Non-pigmented ciliary epithelial cell (primary cell): Measurements from ENCODE around the gene DIP2C.
A peak's percentile ranks its signal among the peaks of the same experiment; 100 is the strongest.
"Not testable (repeated sequence)": the region's sequence is repeated elsewhere in the genome, so short reads cannot be mapped to it uniquely, and the experiment has no call there.

Experiments
- DNase-seq: peaks from one replicate; pipeline ENCODE4 v3.0.0-alpha.2; 2010; ENCODE audit warnings: low read depth

The DIP2C gene

DNA sequence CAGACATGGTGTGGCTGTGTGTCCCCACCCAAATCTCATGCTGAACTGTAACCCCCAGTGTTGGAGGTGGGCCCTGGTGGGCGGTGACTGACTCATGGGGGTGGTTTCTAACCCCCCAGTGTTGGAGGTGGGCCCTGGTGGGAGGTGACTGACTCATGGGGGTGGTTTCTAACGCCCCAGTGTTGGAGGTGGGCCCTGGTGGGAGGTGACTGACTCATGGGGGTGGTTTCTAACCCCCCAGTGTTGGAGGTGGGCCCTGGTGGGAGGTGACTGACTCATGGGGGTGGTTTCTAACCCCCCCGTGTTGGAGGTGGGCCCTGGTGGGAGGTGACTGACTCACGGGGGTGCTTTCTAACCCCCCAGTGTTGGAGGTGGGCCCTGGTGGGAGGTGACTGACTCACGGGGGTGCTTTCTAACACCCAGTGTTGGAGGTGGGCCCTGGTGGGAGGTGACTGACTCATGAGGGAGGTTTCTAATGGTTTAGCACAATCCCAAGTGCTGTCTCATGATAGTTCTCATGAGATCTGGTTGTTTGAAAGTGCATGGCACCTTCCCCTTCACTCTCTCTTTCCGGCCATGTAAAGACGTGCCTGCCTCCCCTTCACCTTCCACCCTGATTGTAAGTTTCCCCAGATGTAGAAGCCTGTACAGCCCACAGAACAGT, 78.7 kb downstream of the DIP2C start:
- DNase-seq: peak; percentile 47

DNA sequence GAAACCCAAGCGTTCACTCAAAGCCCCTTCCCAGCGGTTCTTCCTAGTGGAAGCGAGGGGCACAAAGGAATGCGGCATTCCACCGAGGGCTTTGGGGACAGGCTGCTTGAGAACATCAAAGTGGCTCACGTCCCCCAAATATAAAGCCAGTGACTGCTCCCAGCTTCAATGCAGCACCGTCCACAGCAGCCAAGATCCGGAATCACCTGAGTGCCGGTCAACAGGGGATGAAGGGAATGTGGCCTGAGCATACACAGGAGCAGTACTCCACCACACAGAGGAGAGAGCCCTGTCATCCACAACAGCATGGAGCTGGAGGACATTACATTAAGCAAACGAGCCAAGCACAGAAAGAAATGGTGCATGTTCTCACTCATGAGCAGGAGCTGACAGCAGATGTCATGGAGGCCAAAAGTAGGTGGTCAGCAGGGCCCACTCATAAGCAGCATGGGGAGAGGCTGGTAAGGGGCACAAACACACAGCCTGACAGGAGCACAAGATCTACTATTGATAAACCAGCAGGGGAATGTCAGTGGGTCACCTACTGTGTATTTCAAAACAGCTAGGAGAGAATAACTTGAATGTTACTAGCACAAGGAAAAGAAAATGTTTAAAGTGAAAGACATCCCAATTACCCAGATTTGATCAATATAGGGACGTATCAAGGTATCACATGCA, 79.5 kb downstream of the DIP2C start:
- no peak for DNase-seq

DNA sequence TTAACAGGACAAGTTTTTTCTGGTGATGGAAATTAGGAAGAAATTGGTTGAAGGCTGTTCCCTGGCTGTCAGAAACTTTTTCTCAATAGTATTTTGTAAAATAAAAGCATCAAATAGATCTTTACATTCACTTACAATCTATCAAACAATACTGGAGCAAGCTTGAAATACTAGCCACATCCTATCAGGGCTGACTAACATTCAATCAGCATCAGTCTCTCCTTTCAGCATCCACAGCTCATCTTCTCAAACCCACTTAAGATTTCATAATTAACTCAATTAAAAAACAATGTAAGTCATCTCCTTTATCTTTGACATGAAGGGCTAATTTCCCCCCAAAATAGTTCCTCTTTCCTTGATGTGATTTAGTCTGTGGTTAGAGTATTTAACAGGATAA, 80.2 kb downstream of the DIP2C start:
- DNase-seq: no peak

DNA sequence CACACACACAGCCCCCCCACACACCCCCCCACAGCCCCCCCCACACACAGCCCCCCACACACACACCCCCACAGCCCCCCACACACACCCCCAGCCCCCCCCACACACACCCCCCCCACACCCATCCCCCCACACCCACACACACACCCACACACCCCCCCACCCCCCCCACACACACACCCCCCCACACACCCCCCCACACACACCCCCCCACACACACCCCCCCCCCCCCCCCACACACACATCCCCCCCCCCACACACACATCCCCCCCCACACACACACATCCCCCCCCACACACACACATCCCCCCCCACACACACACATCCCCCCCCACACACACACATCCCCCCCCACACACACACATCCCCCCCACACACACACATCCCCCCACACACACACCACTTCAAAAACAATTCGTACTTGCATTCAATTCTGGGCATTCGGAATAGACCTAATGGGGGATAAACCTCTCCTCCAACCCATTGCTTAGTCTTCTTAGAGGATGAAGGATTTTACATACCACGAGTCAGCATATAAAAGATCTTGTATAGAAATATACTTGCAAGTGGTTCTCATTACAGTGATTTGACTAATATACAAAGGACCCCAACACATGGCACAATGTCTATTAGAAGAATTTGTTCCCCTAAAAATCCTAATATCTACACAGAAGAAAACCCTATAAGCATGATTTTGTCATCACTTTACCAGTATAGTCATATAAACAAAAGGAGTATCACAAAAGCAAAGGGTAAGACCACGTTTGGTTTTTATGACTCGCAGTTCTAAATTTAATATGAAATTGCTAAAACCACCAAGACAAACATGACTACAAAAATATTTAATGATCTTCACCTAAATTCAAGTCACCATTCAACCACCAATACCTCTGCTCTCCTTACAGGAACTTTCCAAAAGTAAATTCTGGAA, 80.9 kb downstream of the DIP2C start:
- no peak for DNase-seq

DNA sequence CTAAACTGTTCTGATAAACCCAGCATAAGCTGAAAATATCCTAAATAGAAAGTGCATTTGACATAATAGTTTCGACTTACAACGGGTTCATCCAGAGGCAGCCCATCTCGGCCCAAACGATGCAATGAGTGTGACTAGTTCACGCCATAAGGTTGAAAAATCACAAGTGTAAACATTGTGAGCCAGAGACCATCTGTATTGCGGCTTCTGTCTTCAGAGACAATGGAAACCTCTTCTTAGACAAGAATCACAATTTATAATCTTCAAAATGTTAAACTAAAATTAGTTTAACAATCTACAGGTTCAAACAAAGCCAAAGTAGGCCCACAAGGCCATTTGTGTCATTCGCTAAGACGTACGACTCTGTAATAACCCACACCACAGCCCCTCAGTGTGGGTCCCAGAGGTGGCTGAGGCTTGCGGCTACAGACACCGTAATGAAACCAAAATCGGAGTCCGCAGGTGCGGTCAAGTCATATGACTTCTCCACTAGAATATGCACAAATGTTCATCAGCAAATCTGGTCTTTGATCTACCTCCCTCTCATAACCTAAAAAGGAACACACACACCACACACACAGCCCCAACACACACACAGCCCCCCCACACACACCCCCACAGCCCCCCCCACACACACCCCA, 81.8 kb downstream of the DIP2C start:
- no peak for DNase-seq

DNA sequence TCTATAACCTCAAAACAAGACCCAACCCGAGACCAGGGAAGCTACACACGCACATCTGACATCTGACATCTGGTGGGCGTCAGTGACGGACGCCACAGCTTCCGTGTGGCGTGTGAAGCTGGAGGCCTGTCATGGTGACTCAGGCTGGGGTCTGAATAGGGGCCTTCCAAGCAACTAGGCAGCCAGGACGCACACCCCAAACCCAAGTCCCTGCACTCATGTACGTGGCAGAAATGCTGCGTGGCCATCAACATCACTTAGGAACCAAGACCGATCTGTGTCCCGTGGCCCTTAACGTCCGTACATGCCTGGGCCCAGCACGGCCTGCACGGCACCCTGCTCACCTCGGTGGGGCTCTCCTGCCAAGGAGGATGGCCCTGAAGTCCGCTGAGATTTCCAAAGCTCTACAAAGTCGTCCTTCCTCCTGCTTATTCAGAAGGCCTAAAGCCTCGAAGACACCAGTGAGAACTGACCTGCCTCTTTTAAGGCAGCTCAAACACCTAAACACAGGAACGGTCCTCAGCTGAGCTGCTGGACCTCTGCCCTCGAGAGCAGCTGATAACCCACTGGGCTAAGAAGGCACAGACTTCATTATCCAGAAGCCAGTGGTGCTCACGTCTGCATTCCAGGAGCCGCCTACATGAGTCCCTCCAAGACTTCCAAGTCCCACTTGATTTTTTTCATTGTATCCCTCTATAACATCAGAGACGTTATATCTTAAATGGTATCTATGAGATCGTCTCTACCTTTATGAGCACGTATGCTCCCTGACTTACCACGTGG, 82.5 kb downstream of the DIP2C start:
- DNase-seq: no peak

DNA sequence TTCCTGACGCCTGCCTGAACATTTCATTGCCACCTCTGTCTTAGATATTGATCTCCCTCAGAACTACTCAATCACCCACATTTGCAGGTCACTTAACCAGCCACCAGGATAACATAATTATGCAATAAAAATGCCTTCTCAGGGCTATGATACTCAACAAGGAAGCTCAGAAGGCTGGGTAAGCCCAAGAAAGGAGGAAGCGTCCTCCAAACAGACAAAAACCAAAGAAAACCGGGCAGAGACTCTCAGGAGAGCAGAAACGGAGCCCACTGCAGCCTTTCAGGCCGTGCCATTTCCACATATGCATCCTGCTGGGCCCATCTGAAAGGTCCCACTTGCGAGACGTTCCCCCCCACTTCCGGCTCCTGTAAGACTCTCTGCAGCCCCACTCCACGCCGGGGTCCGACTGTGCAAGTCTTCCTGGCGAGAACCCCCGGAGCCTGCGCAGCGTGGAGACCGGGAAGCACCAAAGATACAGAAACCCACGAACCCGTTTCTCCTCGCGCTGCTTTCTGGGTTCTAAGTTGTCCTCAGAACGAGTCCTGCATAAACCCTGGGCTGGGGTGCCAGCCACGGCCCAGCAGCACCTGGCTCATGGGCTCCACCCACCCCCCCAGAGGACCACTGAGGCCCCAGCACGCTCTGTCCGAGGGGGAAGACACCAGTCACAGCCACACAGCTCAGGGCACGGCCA, 83.7 kb downstream of the DIP2C start:
- no peak for DNase-seq

DNA sequence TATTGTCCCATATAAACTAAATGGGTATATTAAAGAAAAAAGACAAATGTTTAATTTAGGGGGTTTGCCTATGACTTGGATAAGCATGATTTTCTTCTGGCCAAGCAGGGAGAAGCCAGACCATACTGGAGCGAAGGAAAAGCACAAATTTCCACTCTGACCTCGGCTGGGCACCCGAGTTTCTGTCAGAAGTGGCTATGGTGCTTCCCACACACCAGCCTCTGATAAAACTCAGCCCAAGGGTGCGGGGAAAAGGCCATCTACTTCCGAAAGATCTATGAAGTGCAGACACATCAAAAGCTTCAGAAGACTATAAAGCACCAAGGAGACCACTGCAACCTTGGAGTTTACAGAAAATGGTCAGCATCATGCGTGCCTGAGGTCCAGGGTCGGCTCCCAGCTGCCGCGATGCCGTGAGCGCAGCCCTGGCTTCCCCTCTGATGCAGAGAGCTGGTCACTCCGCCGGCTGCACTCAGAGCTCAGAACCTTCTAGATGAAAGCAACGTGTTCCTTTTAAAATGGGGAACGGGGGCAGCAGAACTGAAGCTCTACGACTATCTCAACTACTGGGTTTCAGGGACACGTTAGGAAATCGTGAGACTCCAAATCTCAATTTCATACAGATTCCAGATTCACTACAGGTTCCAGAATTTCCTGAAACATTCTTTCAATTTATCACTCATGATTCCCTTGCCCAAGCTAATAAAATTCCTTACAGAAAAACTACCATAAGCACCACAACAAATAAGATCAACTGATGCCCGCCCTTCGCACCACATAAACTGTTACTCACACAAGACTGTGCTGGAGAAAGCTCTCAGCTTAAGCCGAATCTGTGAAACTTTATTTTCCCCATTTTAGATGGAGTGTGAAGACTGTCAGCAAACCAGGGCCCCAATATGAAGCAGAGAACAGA, 84.5 kb downstream of the DIP2C start:
- no peak for DNase-seq

DNA sequence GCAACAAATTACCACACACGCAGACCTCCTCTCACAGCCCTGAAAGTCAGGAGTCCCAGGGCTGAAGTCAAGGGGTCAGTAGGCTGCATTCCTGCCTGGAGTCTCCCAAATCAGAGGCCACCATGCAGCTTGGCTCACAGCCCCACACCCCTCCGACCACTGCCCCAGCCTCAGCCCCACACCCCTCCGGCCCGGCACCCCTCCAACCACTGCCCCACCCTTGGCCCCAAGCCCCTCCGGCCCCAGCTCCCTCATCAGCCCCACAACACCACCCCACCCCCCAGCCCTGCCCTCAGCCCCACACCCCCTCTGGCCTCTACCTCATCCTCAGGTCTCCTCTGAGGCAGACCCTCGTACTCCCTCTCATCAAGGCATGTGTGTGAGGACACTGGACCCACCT, 85.7 kb downstream of the DIP2C start:
- no peak for DNase-seq

DNA sequence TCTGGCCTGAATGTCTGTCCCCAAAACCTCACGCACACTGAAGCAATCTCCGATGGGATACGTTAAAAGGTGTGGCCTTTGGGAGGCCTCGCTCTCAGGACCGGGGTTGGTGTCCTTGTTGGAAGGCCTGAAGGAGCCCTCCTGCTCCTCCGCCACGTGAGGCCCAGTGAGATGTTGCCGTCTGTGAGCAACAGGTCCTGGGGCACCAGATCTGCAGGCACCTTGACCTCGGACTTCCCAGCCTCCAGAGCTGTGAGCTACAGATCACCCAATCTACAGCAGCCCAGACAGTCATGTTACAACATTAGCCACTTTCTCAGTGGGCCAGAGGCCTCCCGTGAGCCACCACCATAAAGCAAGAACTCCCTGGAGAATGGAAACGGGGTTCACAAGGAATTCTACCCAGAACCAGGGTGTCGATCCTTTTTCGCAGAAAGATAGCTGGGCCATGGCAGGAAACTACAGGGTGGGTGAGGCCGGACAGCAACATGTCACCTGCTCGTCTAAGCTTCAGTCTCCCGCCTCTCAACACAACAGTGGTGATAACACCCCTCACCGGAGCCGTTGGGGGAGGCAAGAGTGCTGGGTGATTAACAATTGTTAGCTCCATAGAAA, 87.0 kb downstream of the DIP2C start:
- no peak for DNase-seq

DNA sequence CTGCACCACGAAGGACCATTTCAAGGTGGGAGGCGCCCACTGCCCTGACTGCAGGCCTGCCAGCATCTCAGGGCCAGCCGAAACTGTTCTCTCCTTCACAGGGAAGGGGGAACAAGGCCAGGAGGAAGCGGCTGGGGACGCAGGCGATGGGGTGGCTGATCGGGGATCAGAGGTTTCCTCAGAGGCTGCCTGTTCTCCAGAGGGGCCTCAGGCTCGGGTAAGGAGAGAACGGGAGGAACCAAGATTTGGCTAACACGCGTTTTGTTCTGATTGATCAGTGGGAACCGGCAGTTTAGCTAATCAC, 87.9 kb downstream of the DIP2C start:
- no peak for DNase-seq

DNA sequence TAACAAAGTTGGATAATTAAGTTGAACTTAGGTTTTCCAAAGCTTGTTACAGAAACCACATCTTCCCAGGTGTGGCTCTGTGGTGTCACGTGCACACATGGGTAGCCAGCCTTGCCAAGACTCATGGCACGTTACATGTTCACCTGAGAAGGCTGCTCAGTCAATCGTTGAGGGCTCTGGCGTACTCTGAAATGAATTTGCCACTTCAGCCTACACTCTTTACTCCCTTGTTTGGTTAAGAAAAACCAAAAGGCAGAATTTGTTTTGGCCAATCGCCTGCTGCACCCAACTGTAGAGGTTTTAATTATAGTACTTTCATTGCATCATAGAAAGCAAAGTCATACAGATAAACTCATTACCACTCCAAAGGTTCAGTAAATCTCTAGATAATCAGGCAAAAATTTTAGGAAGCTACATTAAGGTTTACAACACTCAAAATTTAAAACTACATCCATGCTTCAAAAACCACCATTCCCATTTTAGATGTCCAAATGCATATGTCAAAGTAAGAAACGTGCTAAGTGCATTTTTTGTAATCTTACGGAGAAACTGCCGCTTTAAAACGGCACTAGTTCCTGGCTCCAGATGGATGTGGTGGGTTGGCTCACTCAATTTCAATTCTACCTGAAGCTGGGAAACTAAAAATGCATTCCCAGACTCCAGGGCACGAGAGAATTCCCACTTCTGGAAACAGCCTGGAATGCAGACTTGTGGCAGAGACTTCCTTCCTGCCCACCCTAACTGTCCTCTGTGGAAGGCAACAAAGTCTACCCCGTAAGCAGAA, 88.4 kb downstream of the DIP2C start:
- DNase-seq: no peak

DNA sequence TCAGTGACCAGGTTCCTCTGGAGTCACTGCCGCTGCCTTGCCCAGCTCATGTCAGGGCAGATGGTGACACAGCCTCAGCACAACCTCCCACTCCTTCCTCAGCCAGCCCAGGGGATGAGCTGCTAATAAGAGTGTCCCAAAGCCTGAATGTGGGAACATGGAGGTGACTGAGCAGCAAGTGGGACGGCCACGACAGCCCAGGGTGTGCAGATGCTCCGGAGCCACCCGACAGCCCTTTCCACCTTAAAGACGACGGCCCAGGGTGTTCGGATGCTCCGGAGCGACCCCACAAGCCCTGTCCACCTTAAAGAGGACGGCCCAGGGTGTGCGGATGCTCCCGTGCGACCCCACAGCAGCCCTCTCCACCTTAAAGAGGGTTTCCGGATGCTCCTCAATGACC, 89.2 kb downstream of the DIP2C start:
- DNase-seq: no peak

DNA sequence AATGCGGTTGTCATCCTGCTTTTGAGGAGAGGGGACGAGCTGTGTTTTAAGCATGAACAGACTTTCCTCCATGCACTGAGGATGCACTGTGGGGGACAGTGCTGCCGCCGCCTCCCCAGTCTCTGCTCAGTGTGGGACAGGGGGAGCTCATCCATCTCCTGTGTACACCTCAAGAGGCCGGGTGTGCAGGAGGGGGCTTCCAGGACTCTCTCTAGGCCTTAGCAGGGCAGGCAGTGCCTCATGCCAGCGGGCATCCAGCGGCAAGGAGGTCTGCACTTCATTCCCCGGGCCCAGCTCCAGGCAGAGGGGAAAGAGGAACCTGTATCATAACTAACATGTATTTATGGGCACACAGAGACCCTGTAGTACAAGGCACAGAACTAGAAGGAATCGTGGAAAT, 89.7 kb downstream of the DIP2C start:
- no peak for DNase-seq

DNA sequence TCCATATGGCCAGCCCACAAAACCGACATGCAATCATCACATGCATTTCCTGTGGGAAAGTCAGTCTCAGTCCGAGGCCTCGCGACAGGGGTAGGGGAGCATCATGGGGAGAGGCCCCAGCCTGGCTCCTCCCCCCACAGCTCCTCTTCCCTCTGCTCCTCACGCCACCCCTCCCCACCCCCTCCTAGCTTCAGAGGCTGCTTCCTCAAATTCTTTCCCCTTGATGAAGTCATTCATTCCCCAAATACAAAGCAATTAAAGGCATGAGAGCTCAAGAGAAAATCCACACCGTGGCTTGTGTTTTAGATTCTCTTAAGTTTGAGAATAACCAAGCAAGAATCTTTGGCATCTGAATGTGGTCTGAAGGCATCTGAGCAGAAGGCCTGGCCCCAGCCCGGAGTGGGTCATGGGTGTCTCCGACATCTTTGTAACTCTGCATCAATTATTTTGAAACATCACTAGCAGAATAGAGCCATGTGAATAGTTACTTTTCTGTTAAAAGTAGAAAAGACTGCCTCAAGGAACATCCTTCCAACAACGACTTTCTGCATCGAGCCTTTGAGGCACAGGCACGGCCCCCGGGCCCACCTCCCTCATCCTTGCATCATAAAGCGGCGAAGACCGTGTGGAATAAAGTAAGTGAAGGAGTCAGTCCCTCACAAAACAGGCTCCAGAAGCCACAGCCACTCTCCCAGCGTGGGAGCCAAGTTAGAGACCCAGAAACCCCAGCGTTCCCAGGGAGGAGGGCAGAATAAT, 90.9 kb downstream of the DIP2C start:
- DNase-seq: peak; percentile 92

DNA sequence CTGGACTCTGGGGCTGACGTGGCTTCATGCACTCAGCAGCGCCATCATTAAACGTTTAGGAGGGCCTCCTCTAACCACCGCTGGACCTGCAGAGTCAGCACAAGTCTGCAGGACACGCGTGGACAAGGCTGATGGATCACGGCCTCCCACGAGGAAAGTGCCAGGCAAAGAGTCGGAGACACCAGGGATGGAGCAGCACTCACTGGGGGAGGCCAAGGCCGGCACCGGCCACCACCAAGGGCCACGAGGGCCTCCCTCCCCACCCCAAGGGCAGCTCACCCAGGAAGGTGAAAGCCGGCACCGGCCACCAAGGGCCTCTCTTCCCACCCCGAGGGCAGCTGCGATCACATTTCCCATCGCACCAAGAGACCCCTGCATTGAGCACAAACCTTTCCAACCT, 91.5 kb downstream of the DIP2C start:
- DNase-seq: no peak

DNA sequence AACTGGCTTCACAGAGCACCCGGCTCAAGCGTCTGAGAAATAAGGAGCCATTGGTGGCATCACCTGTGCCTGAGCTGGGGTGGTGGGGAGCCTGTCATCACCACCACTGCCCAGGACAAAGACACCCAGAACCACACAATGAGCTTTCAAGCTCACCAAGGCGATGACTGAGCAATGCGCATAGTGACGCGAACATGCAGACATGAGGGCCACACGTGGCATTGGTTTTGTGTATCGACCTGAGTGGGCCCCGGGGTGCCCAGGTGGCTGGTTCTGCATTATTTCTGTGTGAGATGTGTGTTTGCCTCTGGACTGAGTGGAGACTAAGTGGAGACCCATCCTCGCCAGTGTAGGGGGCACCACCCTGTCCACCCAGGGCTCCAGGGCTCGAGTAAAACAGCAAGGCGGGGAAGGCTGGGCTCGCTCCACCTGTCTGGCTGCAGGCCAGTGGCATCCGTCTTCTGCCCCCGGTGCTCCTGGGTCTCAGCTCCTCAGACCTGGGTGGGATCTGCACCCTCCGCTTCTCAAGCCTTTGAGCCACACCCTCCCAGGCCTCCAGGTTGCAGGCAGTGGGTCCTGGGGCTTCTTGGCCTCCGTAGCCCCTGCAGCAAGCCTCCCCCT, 92.6 kb downstream of the DIP2C start:
- DNase-seq: no peak

DNA sequence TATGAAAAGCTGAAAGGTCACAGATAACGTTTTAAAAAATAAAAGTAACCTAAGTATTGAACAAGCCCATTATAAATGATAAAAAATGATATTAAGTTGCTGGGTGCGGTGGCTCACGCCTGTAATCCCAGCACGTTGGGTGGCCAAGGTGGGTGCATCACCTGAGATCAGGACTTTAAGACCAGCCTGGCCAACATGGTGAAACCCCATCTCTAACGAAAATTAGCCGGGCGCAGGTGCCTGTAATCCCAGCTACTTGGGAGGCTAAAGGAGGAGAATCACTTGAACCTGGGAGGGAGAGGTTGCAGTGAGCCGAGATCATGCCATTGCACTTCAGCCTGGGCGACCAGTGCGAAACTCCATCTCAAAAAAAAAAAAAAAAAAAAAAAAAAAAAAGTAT, 93.3 kb downstream of the DIP2C start:
- DNase-seq: not testable (repeated sequence)
